K562 (cell line): Measurements from ENCODE around the gene PNMA5. TPM values are rescaled to one million over a fixed set of nuclear protein-coding genes. Genes with fewer than 3 reads are reported as not detected.

Experiments used
- ATAC-seq: fragments of 200-7000 bp; cut with Tn5 transposase; 3 replicates; pipeline ENCODE4 v1.9.1; 2020; ENCODE audit warnings: moderate library complexity
- BruUV-seq: library from RNA; stranded (reverse); fragments of 400-500 nt; replicated peaks from 2 replicates; lab custom pipeline; 2021; lab: Mats Ljungman, UMichigan
- CTCF ChIA-PET: fragments of 300-600 bp; formaldehyde crosslinking; extraction: SDS; loops from one replicate; lab custom pipeline; 2021; ENCODE audit warnings: low intra/inter-chr PET ratio; lab: Yijun Ruan, JAX
- POLR2A ChIA-PET: fragments of 300-600, 350-650 bp; sonication (Branson Sonifier 250); formaldehyde crosslinking; extraction: SDS; loops from one replicate; lab custom pipeline; 2021; ENCODE audit warnings: antibody characterized with exemption, inconsistent platforms; lab: Yijun Ruan, JAX
- DNase-seq, 4 experiments: peaks; one replicate each; pipeline versions ENCODE4 v3.0.0 to v3.0.0-alpha.2; 2011 to 2018; ENCODE audit warnings: low spot score in 3 of 4, mixed read lengths in 3 of 4; ENCODE audit errors: extremely low read depth in 1 of 4
- FAIRE-seq: peaks from 2 replicates; lab custom pipeline; 2011; peaks lifted over from hg19 to GRCh38; lab: Jason Lieb, UNC
- H2AFZ ChIP-seq: 2 replicates; pipeline ENCODE4 v1.6.0; 2011; ENCODE audit warnings: low read depth, low read length, control low read depth, inconsistent platforms
- H3K27ac ChIP-seq: fragments of 200-600 bp; 3 replicates; pipeline ENCODE4 v1.8.0; 2011; ENCODE audit warnings: low read depth, mild to moderate bottlenecking, control low read depth, inconsistent platforms, low read length, moderate library complexity, mixed read lengths; ENCODE audit errors: extremely low read depth
- H3K27me3 ChIP-seq, 2 experiments: fragments of 300-600 bp in 1 of 2; 2 replicates in 1 of 2; 3 replicates in 1 of 2; pipeline versions ENCODE4 v1.6.0 to v1.8.0; 2011; ENCODE audit warnings: inconsistent platforms in 2 of 2, low read length in 2 of 2, mild to moderate bottlenecking in 1 of 2, mixed read lengths in 1 of 2, moderate library complexity in 1 of 2; ENCODE audit not compliant: control insufficient read depth in 2 of 2, insufficient read depth in 2 of 2
- H3K36me3 ChIP-seq: fragments of 300-600 bp; 3 replicates; pipeline ENCODE4 v1.8.0; 2011; ENCODE audit warnings: mild to moderate bottlenecking, low read length, inconsistent platforms; ENCODE audit not compliant: control insufficient read depth, insufficient read depth
- H3K4me1 ChIP-seq, 2 experiments: fragments of 200-600 bp in 1 of 2; replicated peaks in 1 of 2; 2 replicates in 1 of 2; 3 replicates in 1 of 2; pipeline versions ENCODE4 v1.5.1 to v1.8.0; 2011; ENCODE audit warnings: inconsistent platforms in 2 of 2, low read length in 2 of 2, mild to moderate bottlenecking in 1 of 2, mixed read lengths in 1 of 2, moderate library complexity in 1 of 2; ENCODE audit not compliant: control insufficient read depth in 2 of 2, insufficient read depth in 2 of 2
- H3K4me2 ChIP-seq: 2 replicates; pipeline ENCODE4 v1.6.1; 2011; ENCODE audit warnings: low read length, control low read depth, inconsistent platforms, mixed read lengths; ENCODE audit not compliant: insufficient read depth
- H3K4me3 ChIP-seq: fragments of 200-600 bp; sonication (generic), shearing (Covaris generic); 2 replicates; pipeline ENCODE4 v1.5.1; 2016; ENCODE audit warnings: control low read depth, inconsistent platforms
- H3K79me2 ChIP-seq: fragments of 200-600 bp; 3 replicates; pipeline ENCODE4 v1.8.0; 2011; ENCODE audit warnings: low read length, inconsistent platforms; ENCODE audit not compliant: control insufficient read depth, insufficient read depth
- H3K9ac ChIP-seq, 2 experiments: 2 replicates each; pipeline versions ENCODE4 v1.6.0 to v1.6.1; 2011; ENCODE audit warnings: low read depth in 2 of 2, low read length in 2 of 2, control low read depth in 1 of 2, inconsistent platforms in 1 of 2, mild to moderate bottlenecking in 1 of 2, mixed read lengths in 1 of 2; ENCODE audit not compliant: insufficient read depth in 1 of 2
- H3K9me1 ChIP-seq: one replicate; pipeline ENCODE4 v1.6.0; 2011; ENCODE audit warnings: inconsistent platforms, mild to moderate bottlenecking, low read length, moderate library complexity; ENCODE audit not compliant: control insufficient read depth, insufficient read depth
- H3K9me3 ChIP-seq: replicated peaks from 2 replicates; pipeline ENCODE4 v1.5.1; 2011; ENCODE audit warnings: low read depth, low read length, inconsistent platforms; ENCODE audit not compliant: control insufficient read depth, insufficient read depth
- H4K20me1 ChIP-seq: replicated peaks from 2 replicates; pipeline ENCODE4 v1.6.1; 2011; ENCODE audit warnings: low read length, inconsistent platforms, mixed read lengths; ENCODE audit not compliant: control insufficient read depth, insufficient read depth
- CBX3 ChIP-seq, 2 experiments: IDR thresholded peaks; 1 replicate in 1 of 2; 2 replicates in 1 of 2; pipeline ENCODE4 v1.6.1; 2012; ENCODE audit warnings: inconsistent platforms in 2 of 2, low read length in 2 of 2, borderline replicate concordance in 1 of 2, control low read depth in 1 of 2
- CTBP1 ChIP-seq: fragments of 450-650 bp; IDR thresholded peaks from 2 replicates; pipeline ENCODE4 v1.6.1; 2016; ENCODE audit warnings: borderline replicate concordance
- CUX1 ChIP-seq: fragments of 200-800 bp; sonication (Bioruptor generic); IDR thresholded peaks from 2 replicates; pipeline ENCODE4 v1.6.1; 2016; ENCODE audit warnings: missing genetic modification characterization, missing compliant biosample characterization
- DNMT1 ChIP-seq: fragments of 450-650 bp; IDR thresholded peaks from 2 replicates; pipeline ENCODE4 v1.6.1; 2016; ENCODE audit warnings: antibody characterized with exemption, mild to moderate bottlenecking
- FOXK1 ChIP-seq: sonication (generic); formaldehyde crosslinking; IDR thresholded peaks from 2 replicates; pipeline ENCODE4 v1.8.0; 2022; ENCODE audit warnings: missing genetic modification reagents, mild to moderate bottlenecking, borderline replicate concordance
- ILK ChIP-seq: fragments of 450-650 bp; IDR thresholded peaks from 2 replicates; pipeline ENCODE4 v1.6.1; 2016; ENCODE audit warnings: missing genetic modification characterization, low read depth, mild to moderate bottlenecking, missing compliant biosample characterization, moderate library complexity, borderline replicate concordance
- MAFG ChIP-seq: fragments of 450-650 bp; conservative IDR thresholded peaks from 2 replicates; pipeline ENCODE4 v1.6.1; 2016; ENCODE audit warnings: missing genetic modification characterization, missing compliant biosample characterization
- NR0B1 ChIP-seq: fragments of 450-650 bp; IDR thresholded peaks from one replicate; pipeline ENCODE4 v1.6.1; 2018; ENCODE audit warnings: mild to moderate bottlenecking, moderate library complexity; ENCODE audit not compliant: partially characterized antibody
- POLR3G ChIP-seq: IDR thresholded peaks from 2 replicates; pipeline ENCODE4 v1.6.1; 2011; ENCODE audit not compliant: insufficient read length, insufficient replicate concordance; ENCODE audit errors: extremely low read depth
- RNF2 ChIP-seq: sonication (generic); IDR thresholded peaks from 2 replicates; pipeline ENCODE4 v1.6.1; 2016
- TCF15 ChIP-seq: fragments of 250-450 bp; sonication (Bioruptor Pico); IDR thresholded peaks from 2 replicates; pipeline ENCODE4 v1.8.0; 2022; ENCODE audit warnings: moderate library complexity, mild to moderate bottlenecking, inconsistent platforms
- ZNF197 ChIP-seq: fragments of 200-800 bp; sonication (Bioruptor generic); IDR thresholded peaks from 2 replicates; pipeline ENCODE4 v1.6.1; 2016; ENCODE audit warnings: low read depth, missing genetic modification characterization, missing compliant biosample characterization
- WGBS: fragments of 100-300 bp; shearing (Covaris generic); methylation state at CpG from one replicate; pipeline ENCODE4 v1.1.6; 2016; ENCODE audit warnings: low coverage, mixed read lengths; ENCODE audit not compliant: insufficient coverage; ENCODE audit errors: missing lambda C conversion rate; 5-methylcytosine and 5-hydroxymethylcytosine counted together
- in situ Hi-C: fragments of 300-500 bp; cut with MboI; formaldehyde crosslinking; loops from 4 replicates; pipeline ENCODE4 v1.15.0; 2018; ENCODE audit warnings: inconsistent platforms, mixed read lengths
- intact Hi-C: fragments of 100-400 bp; cut with micrococcal nuclease; formaldehyde crosslinking; loops from 2 replicates; pipeline ENCODE4 v1.14.2; 2022
- polyA plus RNA-seq, 8 experiments: library from polyadenylated mRNA; depleted of rRNA in 4 of 8; stranded (reverse) in 5 of 8; unstranded in 3 of 8; fragments of >200 nt; fragmentation: Nextera tagmentation in 2 of 8; fragmentation: Illumina TruSeq in 1 of 8; extraction: Ambion mirVana in 2 of 8; extraction: Trizol in 1 of 8; gene quantifications; 2 replicates each; pipeline versions ENCODE4 v1.2.1 to v1.2.3, GENCODE V29; 2011 to 2014; ENCODE audit warnings: inconsistent platforms in 1 of 8, missing spikeins in 1 of 8
- total RNA-seq, 7 experiments: library from RNA; depleted of rRNA in 6 of 7; stranded (reverse); fragments of >200 nt in 6 of 7; fragmentation: Illumina TruSeq in 2 of 7; extraction: Trizol in 2 of 7; gene quantifications; 2 replicates each; pipeline versions ENCODE4 v1.2.1 to v1.2.3, GENCODE V29; 2011 to 2021; ENCODE audit warnings: low replicate concordance in 1 of 7
- TF ChIP-seq, protein P1 (sequence below): fragments of 250-450 bp; sonication (Bioruptor Pico); IDR thresholded peaks from 2 replicates; pipeline ENCODE4 v1.8.0; 2022; ENCODE audit warnings: inconsistent platforms

PNMA5 gene
- total and polyA plus RNA-seq, 9 of the 15 experiments (the other 6 are each of a cell fraction or from before 2014, with no cell fraction given): 0.03 to 0.20 (median 0.07) TPM; not detected in 3

DNA sequence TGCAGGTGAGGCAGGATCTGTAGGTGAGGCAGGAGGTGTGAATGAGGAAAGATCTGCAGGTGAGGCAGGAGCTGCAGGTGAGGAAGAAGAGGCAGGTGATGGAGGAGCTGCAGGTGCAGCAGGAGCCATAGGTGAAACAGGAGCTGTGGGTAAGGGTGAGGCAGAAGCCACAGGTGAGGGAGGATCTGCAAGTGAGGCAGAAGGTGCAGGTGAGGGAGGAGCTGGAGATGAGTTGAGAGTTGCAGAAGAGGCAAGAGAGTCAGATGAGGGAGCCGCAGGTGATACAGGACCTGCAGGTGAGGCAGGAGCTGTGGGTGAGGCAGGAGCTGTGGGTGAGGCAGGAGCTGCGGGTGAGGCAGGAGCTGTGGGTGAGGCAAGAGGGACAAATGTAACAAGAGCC lies 35.2 kb upstream of the PNMA5 start:
- Histone ChIP-seq H3K27ac (no peak overlapping the region), H3K9ac (no peak overlapping the region), H3K9me1 (no peaks in the 10 kb centered on the region), H3K4me2 (no peak overlapping the region), H2AFZ (no peak overlapping the region), H3K4me1 (peaks cover 0 to 10% of the 10 kb centered on the region in 2 experiments; a peak in 2 of 5 replicates), H4K20me1 (no peaks in the 10 kb centered on the region), H3K9me3 (0 out of 2 replicates have a peak, but pooled peaks cover 2% of the 10 kb centered on the region), H3K4me3 (no peak overlapping the region), H3K36me3 (no peaks in the 10 kb centered on the region), H3K27me3 (peaks cover 0 to 6% of the 10 kb centered on the region in 2 experiments; a peak in 2 of 5 replicates), H3K79me2 (no peaks in the 10 kb centered on the region)
- no TSS peak for BruUV-seq
- intact Hi-C loops (no loop called here), in situ Hi-C loops (no loop called here)
- WGBS: no CpG with 5 or more reads among the region's 2 CpGs
- ChIA-PET POLR2A (no interaction called here), CTCF (no interaction called here)
- ATAC-seq (no peak), FAIRE-seq (no peak), DNase-seq (no peak)
- TF ChIP-seq TCF15 (CRISPR knock-in tag) (no peak), CBX3 (IDR thresholded peaks at IDR 0.05; ENCODE audit: borderline replicate concordance in 1 of 2, low read length in 2 of 2) (no peak), ILK (tag) (no peak), RNF2 (no peak), NR0B1 (no peak), POLR3G (no peak), FOXK1 (CRISPR knock-in tag) (no peak), DNMT1 (no peak), ZNF197 (CRISPR knock-in tag) (no peak), CTBP1 (no peak), CUX1 (CRISPR knock-in tag) (no peak), MAFG (tag) (no peak)
- TF ChIP-seq, protein P1, sequence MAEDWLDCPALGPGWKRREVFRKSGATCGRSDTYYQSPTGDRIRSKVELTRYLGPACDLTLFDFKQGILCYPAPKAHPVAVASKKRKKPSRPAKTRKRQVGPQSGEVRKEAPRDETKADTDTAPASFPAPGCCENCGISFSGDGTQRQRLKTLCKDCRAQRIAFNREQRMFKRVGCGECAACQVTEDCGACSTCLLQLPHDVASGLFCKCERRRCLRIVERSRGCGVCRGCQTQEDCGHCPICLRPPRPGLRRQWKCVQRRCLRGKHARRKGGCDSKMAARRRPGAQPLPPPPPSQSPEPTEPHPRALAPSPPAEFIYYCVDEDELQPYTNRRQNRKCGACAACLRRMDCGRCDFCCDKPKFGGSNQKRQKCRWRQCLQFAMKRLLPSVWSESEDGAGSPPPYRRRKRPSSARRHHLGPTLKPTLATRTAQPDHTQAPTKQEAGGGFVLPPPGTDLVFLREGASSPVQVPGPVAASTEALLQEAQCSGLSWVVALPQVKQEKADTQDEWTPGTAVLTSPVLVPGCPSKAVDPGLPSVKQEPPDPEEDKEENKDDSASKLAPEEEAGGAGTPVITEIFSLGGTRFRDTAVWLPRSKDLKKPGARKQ (CRISPR knock-in tag): no peak
